IMR-90 (cell line): ENCODE measurements around the gene CSRP1. TPM values are rescaled to one million over a fixed set of nuclear protein-coding genes. Genes with fewer than 3 reads are reported as not detected.

ENCODE experiments used
- ATAC-seq: fragments of 200-7000 bp; cut with Tn5 transposase; 2 replicates; pipeline ENCODE4 v1.9.1; 2020; ENCODE audit warnings: low read depth, mild to moderate bottlenecking, moderate library complexity
- BruUV-seq: library from RNA; stranded (reverse); fragments of 400-500 nt; replicated peaks from 2 replicates; lab custom pipeline; 2021; lab: Mats Ljungman, UMichigan
- CTCF ChIA-PET: fragments of 300-600 bp; formaldehyde crosslinking; extraction: SDS; loops from one replicate; lab custom pipeline; 2021; ENCODE audit warnings: antibody characterized with exemption; lab: Yijun Ruan, JAX
- POLR2A ChIA-PET: fragments of 300-600 bp; sonication (Branson Sonifier 250); formaldehyde crosslinking; loops from one replicate; lab custom pipeline; 2022; ENCODE audit warnings: antibody characterized with exemption; ENCODE audit not compliant: unreplicated experiment; lab: Charles Lee
- DNase-seq: peaks from one replicate; pipeline ENCODE4 v3.0.0; 2013
- H2AFZ ChIP-seq: replicated peaks from 2 replicates; pipeline ENCODE3; 2013; ENCODE audit warnings: low read length, mild to moderate bottlenecking; ENCODE audit not compliant: poor library complexity
- H2AK5ac ChIP-seq: 2 replicates; pipeline ENCODE4 v1.6.1; 2013; ENCODE audit warnings: low read depth, low read length, inconsistent platforms
- H2AK9ac ChIP-seq: replicated peaks from 2 replicates; pipeline ENCODE3; 2013; ENCODE audit warnings: mild to moderate bottlenecking, low read depth, low read length, moderate library complexity; ENCODE audit not compliant: poor library complexity
- H2BK120ac ChIP-seq: 2 replicates; pipeline ENCODE4 v1.6.1; 2013; ENCODE audit warnings: low read depth, low read length, inconsistent platforms
- H2BK15ac ChIP-seq: 3 replicates; pipeline ENCODE4 v1.6.1; 2013; ENCODE audit warnings: low read depth, low read length, inconsistent platforms
- H2BK20ac ChIP-seq: 2 replicates; pipeline ENCODE4 v1.6.1; 2013; ENCODE audit warnings: low read depth, mild to moderate bottlenecking, inconsistent platforms, low read length, moderate library complexity
- H2BK5ac ChIP-seq: 2 replicates; pipeline ENCODE4 v1.6.1; 2013; ENCODE audit warnings: mild to moderate bottlenecking, low read depth, low read length, inconsistent platforms; ENCODE audit not compliant: poor library complexity, severe bottlenecking
- H3K14ac ChIP-seq: replicated peaks from 2 replicates; pipeline ENCODE4 v1.6.1; 2013; ENCODE audit warnings: low read depth, low read length, inconsistent platforms
- H3K18ac ChIP-seq: 2 replicates; pipeline ENCODE4 v1.6.1; 2013; ENCODE audit warnings: low read depth, low read length, control low read depth
- H3K23ac ChIP-seq: 2 replicates; pipeline ENCODE4 v1.6.1; 2013; ENCODE audit warnings: low read depth, low read length, inconsistent platforms
- H3K27ac ChIP-seq: 2 replicates; pipeline ENCODE4 v1.5.1; 2013; ENCODE audit warnings: mild to moderate bottlenecking, control low read depth, low read length; ENCODE audit not compliant: insufficient read depth
- H3K27me3 ChIP-seq: 2 replicates; pipeline ENCODE4 v1.6.1; 2013; ENCODE audit warnings: low read length; ENCODE audit not compliant: control insufficient read depth, insufficient read depth
- H3K36me3 ChIP-seq: 2 replicates; pipeline ENCODE4 v1.6.1; 2013; ENCODE audit warnings: low read length, mixed read lengths; ENCODE audit not compliant: control insufficient read depth, insufficient read depth
- H3K4ac ChIP-seq: 2 replicates; pipeline ENCODE4 v1.6.1; 2013; ENCODE audit warnings: low read depth, low read length, inconsistent platforms
- H3K4me1 ChIP-seq: 2 replicates; pipeline ENCODE4 v1.6.1; 2013; ENCODE audit warnings: low read length, mixed read lengths; ENCODE audit not compliant: control insufficient read depth, insufficient read depth
- H3K4me2 ChIP-seq: 2 replicates; pipeline ENCODE4 v1.6.1; 2013; ENCODE audit warnings: low read depth, mild to moderate bottlenecking, control low read depth, low read length, moderate library complexity
- H3K4me3 ChIP-seq: 2 replicates; pipeline ENCODE4 v1.5.1; 2013; ENCODE audit warnings: low read depth, mild to moderate bottlenecking, control low read depth, low read length, moderate library complexity; ENCODE audit not compliant: insufficient read depth
- H3K56ac ChIP-seq: 2 replicates; pipeline ENCODE4 v1.6.1; 2013; ENCODE audit warnings: low read length, inconsistent platforms; ENCODE audit not compliant: insufficient read depth; ENCODE audit errors: extremely low read depth
- H3K79me1 ChIP-seq, 2 experiments: 2 replicates each; pipeline ENCODE4 v1.6.1; 2013; ENCODE audit warnings: low read length in 2 of 2, inconsistent platforms in 1 of 2, low read depth in 1 of 2
- H3K9ac ChIP-seq: 2 replicates; pipeline ENCODE4 v1.6.1; 2013; ENCODE audit warnings: low read depth, low read length, control low read depth
- H3K9me1 ChIP-seq: 2 replicates; pipeline ENCODE4 v1.6.1; 2013; ENCODE audit warnings: low read length, inconsistent platforms; ENCODE audit not compliant: insufficient read depth
- H3K9me3 ChIP-seq: 2 replicates; pipeline ENCODE4 v1.6.1; 2013; ENCODE audit warnings: low read length; ENCODE audit not compliant: control insufficient read depth, insufficient read depth
- H4K20me1 ChIP-seq: 2 replicates; pipeline ENCODE4 v1.6.1; 2013; ENCODE audit warnings: low read length, inconsistent platforms; ENCODE audit not compliant: insufficient read depth
- H4K5ac ChIP-seq: 2 replicates; pipeline ENCODE4 v1.6.1; 2013; ENCODE audit warnings: mild to moderate bottlenecking, low read depth, low read length, control low read depth
- H4K8ac ChIP-seq, 2 experiments: 2 replicates each; pipeline ENCODE4 v1.6.1; 2013; ENCODE audit warnings: low read depth in 2 of 2, low read length in 2 of 2, control low read depth in 1 of 2, inconsistent platforms in 1 of 2
- H4K91ac ChIP-seq: 2 replicates; pipeline ENCODE4 v1.6.1; 2013; ENCODE audit warnings: low read depth, low read length, inconsistent platforms; ENCODE audit not compliant: insufficient read depth
- CEBPB ChIP-seq: IDR thresholded peaks from 2 replicates; pipeline ENCODE4 v1.6.1; 2012; ENCODE audit warnings: low read depth, low read length, improper control_type of control experiment
- CHD1 ChIP-seq: IDR thresholded peaks from 2 replicates; pipeline ENCODE4 v1.6.1; 2012; ENCODE audit warnings: low read depth, low read length, improper control_type of control experiment
- CTCF ChIP-seq: conservative IDR thresholded peaks from 2 replicates; pipeline ENCODE4 v1.5.1; 2012; ENCODE audit warnings: mild to moderate bottlenecking, low read depth, low read length, improper control_type of control experiment
- MAFK ChIP-seq: IDR thresholded peaks from 2 replicates; pipeline ENCODE4 v1.6.1; 2012; ENCODE audit warnings: low read depth, low read length, improper control_type of control experiment
- MAZ ChIP-seq: IDR thresholded peaks from 2 replicates; pipeline ENCODE4 v1.6.1; 2012; ENCODE audit warnings: low read depth, mild to moderate bottlenecking, low read length, improper control_type of control experiment, moderate library complexity, borderline replicate concordance
- MXI1 ChIP-seq: IDR thresholded peaks from 2 replicates; pipeline ENCODE4 v1.6.1; 2012; ENCODE audit warnings: low read depth, mild to moderate bottlenecking, low read length, moderate library complexity, borderline replicate concordance
- NFE2L2 ChIP-seq: fragments of 150-350 bp; IDR thresholded peaks from 2 replicates; pipeline ENCODE4 v1.6.1; 2016; ENCODE audit warnings: low read depth, mild to moderate bottlenecking, low read length
- POLR2A ChIP-seq: IDR thresholded peaks from 2 replicates; pipeline ENCODE4 v1.6.1; 2012; ENCODE audit warnings: mild to moderate bottlenecking, low read depth, low read length
- RAD21 ChIP-seq: IDR thresholded peaks from 2 replicates; pipeline ENCODE4 v1.6.1; 2012; ENCODE audit warnings: low read length, improper control_type of control experiment
- RFX5 ChIP-seq: IDR thresholded peaks from 2 replicates; pipeline ENCODE4 v1.8.0; 2012; ENCODE audit warnings: low read depth, mild to moderate bottlenecking, low read length, moderate library complexity
- SMC3 ChIP-seq: fragments of 150-350 bp; IDR thresholded peaks from 2 replicates; pipeline ENCODE4 v1.6.1; 2016; ENCODE audit warnings: low read depth, mild to moderate bottlenecking, antibody characterized with exemption, low read length, moderate library complexity
- USF2 ChIP-seq: fragments of 150-350 bp; IDR thresholded peaks from 2 replicates; pipeline ENCODE4 v1.6.1; 2017; ENCODE audit warnings: mild to moderate bottlenecking, antibody characterized with exemption, low read length, low read depth
- WGBS, 2 experiments: methylation state at CpG; one replicate each; pipeline versions ENCODE4 v1.1.5 to v1.1.7; 2013; ENCODE audit warnings: missing lambda C conversion rate in 2 of 2; ENCODE audit not compliant: insufficient read length in 1 of 2; ENCODE audit errors: extremely low coverage in 2 of 2; 5-methylcytosine and 5-hydroxymethylcytosine counted together
- dilution Hi-C: fragments of 300-500 bp; cut with HindIII; formaldehyde crosslinking; loops from one replicate; pipeline ENCODE4 v1.14.3; 2018; ENCODE audit warnings: low sequenced_read_pairs; ENCODE audit not compliant: unreplicated experiment
- in situ Hi-C: fragments of 300-500 bp; cut with MboI; formaldehyde crosslinking; loops from 3 replicates; pipeline ENCODE4 v1.14.3; 2019; ENCODE audit warnings: low sequenced_read_pairs, inconsistent platforms, mixed read lengths
- intact Hi-C: fragments of 100-400 bp; cut with micrococcal nuclease; formaldehyde crosslinking; loops from 2 replicates; pipeline ENCODE4 v1.10.0; 2022
- polyA plus RNA-seq, 3 experiments: library from polyadenylated mRNA; depleted of rRNA; stranded (reverse); fragments of >200 nt; gene quantifications; 2 replicates each; pipeline ENCODE4 v1.2.3, GENCODE V29; 2012; ENCODE audit warnings: low replicate concordance in 1 of 3
- total RNA-seq: library from RNA; depleted of rRNA; stranded (reverse); fragments of >200 nt; gene quantifications from 2 replicates; pipeline ENCODE4 v1.2.3, GENCODE V29; 2012

Gene CSRP1
- total and polyA plus RNA-seq, 2 of the 4 experiments (the other 2 are of a cell fraction) = 1,037 to 1,498 TPM

GRCh38 chr1:201460814-201461644 lies 45.9 kb downstream of the CSRP1 start:
- dilution Hi-C loops (no loop called here), in situ Hi-C loops (no loop called here), intact Hi-C loops (no loop called here)
- no peak overlapping the region for H3K4me3 ChIP-seq
- H3K79me1 ChIP-seq = peaks cover 13 to 51% of the 10 kb centered on the region in 2 experiments; a peak in 2 of 4 replicates
- ATAC-seq (peak; percentile 50), DNase-seq (peak; percentile 98)
- H3K27ac ChIP-seq = peak overlapping the region; percentile 83
- peak overlapping the region; percentile 5 to 88; a peak in 3 of 4 replicates for H4K8ac ChIP-seq
- H4K20me1 ChIP-seq = peaks cover 33% of the 10 kb centered on the region
- H3K4me1 ChIP-seq = peaks cover 36% of the 10 kb centered on the region
- ChIA-PET CTCF (interaction anchor here (0.9 to 1.4 kb wide), 4 partner anchors 13 to 435 kb away, joined by 3 to 4 read pairs (median 3); no protein-coding TSS in a partner anchor), POLR2A (interaction anchor here (0.6 to 1.6 kb wide), 3 partner anchors 26 to 390 kb away, joined by 3 to 8 read pairs (median 3); no protein-coding TSS in a partner anchor)
- peak overlapping the region; percentile 20; the same call in 1 of the 2 replicates for H3K4me2 ChIP-seq
- peak overlapping the region; percentile 53 for H3K18ac ChIP-seq
- peak overlapping the region; percentile 96; the same call in 1 of the 2 replicates for H3K23ac ChIP-seq
- H3K36me3 ChIP-seq = peaks cover 19% of the 10 kb centered on the region
- H3K9ac ChIP-seq = peak overlapping the region; percentile 45
- peak overlapping the region; percentile 89; the same call in 1 of the 2 replicates for H3K56ac ChIP-seq
- WGBS, 2 experiments = 25% methylated on average over 4 of the region's 8 CpGs; no CpG with 5 or more reads in 1 of the 2 experiments
- peak overlapping the region; percentile 83; the same call in 2 of the 3 replicates for H2BK15ac ChIP-seq
- no TSS peak for BruUV-seq
- peak overlapping the region; percentile 96 for H2BK5ac ChIP-seq
- no peaks in the 10 kb centered on the region for H3K9me3 ChIP-seq
- peaks cover 31% of the 10 kb centered on the region for H3K9me1 ChIP-seq
- H2AK9ac ChIP-seq = peak overlapping the region; percentile 98
- peak overlapping the region; percentile 88 for H2BK20ac ChIP-seq
- H3K4ac ChIP-seq = peak overlapping the region; percentile 97
- H3K27me3 ChIP-seq = no peaks in the 10 kb centered on the region
- peak overlapping the region; percentile 34 for H4K5ac ChIP-seq
- peak overlapping the region; percentile 95 for H4K91ac ChIP-seq
- H2AFZ ChIP-seq = peak overlapping the region; percentile 81
- H2BK120ac ChIP-seq = peak overlapping the region; percentile 95
- peak overlapping the region; percentile 97 for H2AK5ac ChIP-seq
- peak overlapping the region; percentile 96 for H3K14ac ChIP-seq
- TF ChIP-seq POLR2A (peak; percentile 67; the same call in 1 of the 2 replicates), MXI1 (no peak), NFE2L2 (peak; percentile 28; the same call in 1 of the 2 replicates), MAFK (0 out of 2 replicates have a peak, but pooled peaks have one; percentile 7), CEBPB (peak; percentile 87), USF2 (no peak; the same call in 1 of the 2 replicates), CTCF (no peak), SMC3 (peak; percentile 22; the same call in 1 of the 2 replicates), RFX5 (no peak), CHD1 (0 out of 2 replicates have a peak, but pooled peaks have one; percentile 20), MAZ (peak; percentile 87; the same call in 1 of the 2 replicates), RAD21 (peak; percentile 33; the same call in 1 of the 2 replicates)
